Prostate gland (tissue), 2 donors: Measurements from ENCODE around the gene FAM193A. TPM values are rescaled to one million over a fixed set of nuclear protein-coding genes. Genes with fewer than 3 reads are reported as not detected.

ENCODE experiments used
- DNase-seq: peaks from one replicate; pipeline ENCODE4 v3.0.0-alpha.2; 2019; ENCODE audit warnings: low spot score
- H3K27ac ChIP-seq, 2 donors: fragments of 200-600 bp; sonication (generic); 2 replicates each; pipeline ENCODE4 v1.5.1; 2017 to 2019
- H3K27me3 ChIP-seq: fragments of 200-600 bp; sonication (generic); replicated peaks from 2 replicates; pipeline ENCODE4 v1.5.1; 2019; ENCODE audit not compliant: insufficient read depth
- H3K36me3 ChIP-seq, 2 donors: fragments of 200-600 bp; sonication (generic); 1 replicate in 1 of 2; 2 replicates in 1 of 2; pipeline versions ENCODE4 v1.5.1 to v1.8.1; 2017 to 2019
- H3K4me1 ChIP-seq: fragments of 200-600 bp; sonication (generic); replicated peaks from 2 replicates; pipeline ENCODE4 v1.5.1; 2019
- H3K4me3 ChIP-seq, 2 donors: fragments of 200-600 bp; sonication (generic); 2 replicates each; pipeline ENCODE4 v1.5.1; 2017 to 2019
- H3K9me3 ChIP-seq: fragments of 200-600 bp; sonication (generic); 2 replicates; pipeline ENCODE4 v1.5.1; 2017
- POLR2A ChIP-seq: fragments of 450-650 bp; IDR thresholded peaks from one replicate; pipeline ENCODE4 v1.6.1; 2016; ENCODE audit warnings: antibody characterized with exemption, mild to moderate bottlenecking
- POLR2AphosphoS5 ChIP-seq: sonication (generic); formaldehyde crosslinking; IDR thresholded peaks from one replicate; pipeline ENCODE4 v1.6.1; 2017; ENCODE audit warnings: antibody characterized with exemption
- WGBS: methylation state at CpG from one replicate; pipeline ENCODE4 v1.1.5; 2018; 5-methylcytosine and 5-hydroxymethylcytosine counted together
- intact Hi-C: fragments of 100-400 bp; cut with DNase I; formaldehyde crosslinking; loops from one replicate; pipeline ENCODE4 v1.14.2; 2022
- total RNA-seq, 2 donors: library from RNA; depleted of rRNA; stranded (reverse); fragments of >200 nt; gene quantifications; one replicate each; pipeline ENCODE4 v1.1.0, GENCODE V29; 2016
- TF ChIP-seq, protein P1 (sequence below), 4 experiments: fragments of 200-600 bp in 2 of 4; fragments of 450-650 bp in 2 of 4; sonication (generic) in 2 of 4; IDR thresholded peaks; 1 replicate in 3 of 4; 2 replicates in 1 of 4; pipeline ENCODE4 v1.5.1; 2016 to 2019; ENCODE audit warnings: antibody characterized with exemption in 4 of 4, mild to moderate bottlenecking in 2 of 4, moderate library complexity in 2 of 4

The FAM193A gene
- total RNA-seq, 2 donors from 2014 or later, result 24.1 to 53.1 TPM

DNA sequence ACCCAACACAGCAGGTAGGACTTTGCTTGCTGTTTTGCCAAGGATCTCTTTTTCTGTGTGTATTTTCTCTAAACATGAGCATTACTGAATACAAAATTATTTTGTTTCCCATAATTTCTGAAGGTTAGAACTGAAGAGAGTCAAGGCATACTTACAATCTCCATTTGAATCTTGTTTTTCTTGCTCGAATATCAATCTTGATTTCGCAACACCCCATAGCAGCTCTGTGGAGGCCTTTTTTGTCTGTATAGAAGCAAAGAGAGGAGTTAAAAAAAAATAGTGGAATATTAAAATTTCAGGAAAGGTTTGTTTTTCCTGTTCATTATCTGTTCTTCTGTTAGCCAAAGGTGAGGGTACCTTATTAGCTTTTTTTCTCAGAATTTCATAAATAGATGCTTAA lies 126.8 kb downstream of the FAM193A start:
- intact Hi-C loops, result no loop called here
- H3K4me3 ChIP-seq, result no peak overlapping the region
- no peaks in the 10 kb centered on the region for H3K9me3 ChIP-seq
- H3K36me3 ChIP-seq, result peaks cover 0 to 3% of the 10 kb centered on the region in 2 donors
- TF ChIP-seq, protein P1, sequence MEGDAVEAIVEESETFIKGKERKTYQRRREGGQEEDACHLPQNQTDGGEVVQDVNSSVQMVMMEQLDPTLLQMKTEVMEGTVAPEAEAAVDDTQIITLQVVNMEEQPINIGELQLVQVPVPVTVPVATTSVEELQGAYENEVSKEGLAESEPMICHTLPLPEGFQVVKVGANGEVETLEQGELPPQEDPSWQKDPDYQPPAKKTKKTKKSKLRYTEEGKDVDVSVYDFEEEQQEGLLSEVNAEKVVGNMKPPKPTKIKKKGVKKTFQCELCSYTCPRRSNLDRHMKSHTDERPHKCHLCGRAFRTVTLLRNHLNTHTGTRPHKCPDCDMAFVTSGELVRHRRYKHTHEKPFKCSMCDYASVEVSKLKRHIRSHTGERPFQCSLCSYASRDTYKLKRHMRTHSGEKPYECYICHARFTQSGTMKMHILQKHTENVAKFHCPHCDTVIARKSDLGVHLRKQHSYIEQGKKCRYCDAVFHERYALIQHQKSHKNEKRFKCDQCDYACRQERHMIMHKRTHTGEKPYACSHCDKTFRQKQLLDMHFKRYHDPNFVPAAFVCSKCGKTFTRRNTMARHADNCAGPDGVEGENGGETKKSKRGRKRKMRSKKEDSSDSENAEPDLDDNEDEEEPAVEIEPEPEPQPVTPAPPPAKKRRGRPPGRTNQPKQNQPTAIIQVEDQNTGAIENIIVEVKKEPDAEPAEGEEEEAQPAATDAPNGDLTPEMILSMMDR (IDR thresholded peaks at IDR 0.05), result no peak
- TF ChIP-seq POLR2AphosphoS5 (no peak), POLR2A (no peak)
- H3K4me1 ChIP-seq, result peaks cover 6% of the 10 kb centered on the region
- 78% methylated on average over 2 of the region's 2 CpGs for WGBS
- H3K27ac ChIP-seq, result no peak overlapping the region
- no peaks in the 10 kb centered on the region for H3K27me3 ChIP-seq
- DNase-seq, result no peak

DNA sequence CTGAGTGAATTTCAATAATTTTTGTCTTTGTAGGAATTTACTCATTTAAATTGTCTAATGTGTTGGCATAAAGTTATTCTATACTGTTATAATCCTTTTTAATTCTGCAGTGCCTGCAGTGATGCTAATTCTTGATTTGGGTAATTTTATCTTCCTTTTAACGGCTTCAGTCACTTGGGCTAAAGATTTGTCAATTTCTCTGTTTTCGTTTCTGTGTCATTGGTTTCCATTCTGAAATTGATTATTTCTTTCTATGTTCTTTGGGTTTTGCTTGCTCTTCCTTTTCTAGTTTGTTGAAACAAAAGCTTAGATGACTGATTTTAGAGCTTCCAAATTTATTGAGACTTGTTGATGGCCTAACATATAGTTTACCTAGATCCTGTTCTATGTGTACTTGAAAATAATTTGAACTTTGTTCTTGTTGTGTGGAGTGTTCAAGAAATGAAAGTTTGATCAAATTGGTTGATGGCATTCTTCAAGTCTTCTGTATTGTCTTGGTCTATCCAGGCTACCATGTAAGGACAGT lies 130.3 kb downstream of the FAM193A start:
- H3K27ac ChIP-seq, result peak overlapping the region in 1 of 2 donors; percentile 4
- WGBS, result 91% methylated on average over 2 of the region's 2 CpGs
- peaks cover 5% of the 10 kb centered on the region for H3K4me1 ChIP-seq
- no peaks in the 10 kb centered on the region for H3K9me3 ChIP-seq
- no peak for TF ChIP-seq POLR2A
- no peak for TF ChIP-seq POLR2AphosphoS5
- TF ChIP-seq, protein P1 (IDR thresholded peaks at IDR 0.05), result no peak
- intact Hi-C loops, result no loop called here
- H3K4me3 ChIP-seq, result no peak overlapping the region
- DNase-seq, result no peak
- no peaks in the 10 kb centered on the region for H3K27me3 ChIP-seq
- H3K36me3 ChIP-seq, result no peaks in the 10 kb centered on the region

DNA sequence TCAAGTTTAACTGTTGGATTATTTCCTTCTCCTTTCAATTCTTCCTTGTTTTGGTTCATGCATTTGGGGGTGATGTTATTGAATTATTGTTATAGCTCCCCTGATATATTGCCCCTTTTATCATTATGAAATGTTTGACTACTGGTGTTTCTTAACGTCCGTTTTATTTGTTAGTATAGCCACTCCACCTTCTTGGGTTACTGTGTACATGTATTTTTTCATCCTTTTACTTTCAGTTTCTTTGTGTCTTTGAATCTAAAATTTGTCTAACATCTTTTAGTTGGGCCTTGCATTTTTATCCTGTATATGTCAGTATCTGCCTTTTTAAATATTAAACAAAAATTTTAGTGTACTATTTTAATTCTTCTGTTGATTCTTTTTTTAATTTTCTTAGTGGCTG lies 131.0 kb downstream of the FAM193A start:
- Histone ChIP-seq H3K4me1 (peaks cover 5% of the 10 kb centered on the region), H3K9me3 (no peaks in the 10 kb centered on the region), H3K27ac (peak overlapping the region; percentile 3 to 4), H3K4me3 (no peak overlapping the region), H3K36me3 (peaks cover 0 to under 1% of the 10 kb centered on the region in 2 donors), H3K27me3 (no peaks in the 10 kb centered on the region)
- WGBS, result 0% methylated on average over 2 of the region's 2 CpGs
- DNase-seq, result no peak
- intact Hi-C loops, result no loop called here
- TF ChIP-seq, protein P1 (IDR thresholded peaks at IDR 0.05), result no peak
- TF ChIP-seq POLR2A, result no peak
- no peak for TF ChIP-seq POLR2AphosphoS5

DNA sequence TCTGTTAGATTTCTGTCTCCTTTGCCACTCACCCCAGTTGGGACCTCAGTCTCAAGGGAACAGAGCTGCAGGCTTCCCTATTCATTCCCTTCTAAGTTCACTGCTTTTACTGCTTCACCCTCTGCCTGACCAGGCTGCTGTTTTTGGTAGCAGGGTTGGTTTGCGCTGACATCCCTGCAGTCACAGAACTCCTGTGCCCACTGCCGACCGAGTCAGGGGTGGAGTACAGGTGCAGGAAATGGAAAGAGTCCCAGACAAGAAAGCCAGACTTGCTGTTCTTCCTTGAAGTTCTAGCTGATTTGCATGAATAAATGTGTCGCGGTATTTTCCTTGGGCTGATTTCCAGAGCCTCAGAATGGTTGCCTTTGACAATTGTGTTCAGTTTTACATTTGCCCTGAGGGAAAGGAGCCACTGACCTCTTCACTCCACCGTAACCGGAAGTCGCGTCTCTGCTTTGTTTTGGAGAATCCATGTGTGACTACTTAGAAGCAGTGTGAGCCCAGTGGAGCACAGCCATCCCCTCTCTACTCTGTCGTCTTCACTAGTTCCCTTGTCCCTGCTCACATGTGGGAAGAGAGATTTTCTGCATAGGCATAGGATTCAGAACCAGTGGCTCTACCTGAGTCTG lies 134.9 kb downstream of the FAM193A start:
- 66% methylated on average over 10 of the region's 10 CpGs for WGBS
- Histone ChIP-seq H3K27ac (no peak overlapping the region), H3K36me3 (peaks cover 0 to 4% of the 10 kb centered on the region in 2 donors), H3K4me1 (peaks cover 5% of the 10 kb centered on the region), H3K9me3 (no peaks in the 10 kb centered on the region), H3K27me3 (no peaks in the 10 kb centered on the region), H3K4me3 (no peak overlapping the region)
- TF ChIP-seq, protein P1 (IDR thresholded peaks at IDR 0.05), result no peak
- TF ChIP-seq POLR2AphosphoS5 (peak; percentile 17), POLR2A (no peak)
- DNase-seq, result no peak
- intact Hi-C loops, result no loop called here

DNA sequence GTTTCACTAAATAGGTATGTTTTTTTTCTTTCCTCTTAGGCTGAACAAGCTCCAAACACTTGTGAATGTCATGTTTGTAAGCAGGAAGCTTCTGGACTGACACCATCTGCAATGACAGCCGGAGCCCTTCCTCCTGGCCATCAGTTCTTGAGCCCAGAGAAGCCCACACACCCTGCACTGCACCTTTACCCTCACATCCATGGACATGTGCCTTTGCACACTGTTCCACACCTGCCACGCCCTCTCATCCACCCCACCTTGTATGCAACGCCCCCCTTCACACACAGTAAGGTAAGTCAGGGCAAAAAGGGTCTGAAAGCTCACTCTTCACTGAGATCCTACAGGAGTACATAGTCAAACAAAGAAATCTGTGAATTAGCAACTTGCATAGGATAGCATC lies 135.6 kb downstream of the FAM193A start:
- DNase-seq, result no peak
- Histone ChIP-seq H3K27me3 (no peaks in the 10 kb centered on the region), H3K36me3 (peaks cover 0 to 4% of the 10 kb centered on the region in 2 donors), H3K4me1 (peaks cover 5% of the 10 kb centered on the region), H3K4me3 (no peak overlapping the region), H3K9me3 (no peaks in the 10 kb centered on the region), H3K27ac (no peak overlapping the region)
- 85% methylated on average over 3 of the region's 3 CpGs for WGBS
- TF ChIP-seq POLR2AphosphoS5 (no peak), POLR2A (no peak)
- TF ChIP-seq, protein P1 (IDR thresholded peaks at IDR 0.05), result no peak
- intact Hi-C loops, result no loop called here
